ENCODE data around the gene XPO1.
"Not testable (repeated sequence)": the region's sequence is repeated elsewhere in the genome, so short reads cannot be mapped to it uniquely, and the experiment has no call there.

XPO1 gene

DNA sequence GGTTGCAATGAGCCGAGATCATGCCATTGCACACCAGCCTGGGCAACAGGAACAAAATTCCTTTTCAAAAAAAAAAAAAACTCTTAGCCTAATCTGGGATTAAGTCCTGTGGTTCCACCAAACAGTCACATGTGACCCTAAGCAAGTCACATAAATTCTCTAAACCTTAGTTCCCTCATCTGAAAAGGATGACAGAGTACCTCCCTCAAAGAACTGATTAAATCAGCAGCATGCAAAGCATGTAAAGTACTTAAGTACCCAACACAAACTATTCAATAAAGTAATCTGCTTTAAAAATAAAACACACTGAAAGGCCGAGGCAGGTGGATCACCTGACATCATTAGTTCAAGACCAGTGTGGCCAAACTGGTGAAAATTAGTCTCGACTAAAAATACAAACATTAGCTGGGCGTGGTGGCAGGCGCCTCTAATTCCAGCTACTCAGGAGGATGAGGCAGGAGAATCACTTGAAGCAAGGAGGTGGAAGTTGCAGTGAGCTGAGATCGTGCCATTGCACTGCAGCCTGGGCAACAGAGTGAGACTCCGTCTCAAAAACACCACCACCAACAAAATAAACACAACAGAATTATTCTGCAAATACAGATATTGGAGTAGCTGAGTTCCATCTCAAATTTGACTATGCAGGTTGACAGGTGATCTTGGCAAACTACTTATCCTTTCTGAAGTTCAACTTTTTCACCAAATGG lies 74.2 kb downstream of the XPO1 start:
- no peak for DNase-seq

- no peak for DNase-seq
Observed at GRCh38 chr2:61461404-61461803, 76.8 kb downstream of the XPO1 start.

- no peak for DNase-seq
Observed at GRCh38 chr2:61460163-61460562, 78.0 kb downstream of the XPO1 start.

- no peak for DNase-seq
Observed at GRCh38 chr2:61456746-61457420, 81.3 kb downstream of the XPO1 start.

- DNase-seq, result no peak
Observed at GRCh38 chr2:61456070-61456745, 81.9 kb downstream of the XPO1 start.

GRCh38 chr2:61454972-61455371 lies 83.2 kb downstream of the XPO1 start:
- not testable (repeated sequence) for DNase-seq

DNA sequence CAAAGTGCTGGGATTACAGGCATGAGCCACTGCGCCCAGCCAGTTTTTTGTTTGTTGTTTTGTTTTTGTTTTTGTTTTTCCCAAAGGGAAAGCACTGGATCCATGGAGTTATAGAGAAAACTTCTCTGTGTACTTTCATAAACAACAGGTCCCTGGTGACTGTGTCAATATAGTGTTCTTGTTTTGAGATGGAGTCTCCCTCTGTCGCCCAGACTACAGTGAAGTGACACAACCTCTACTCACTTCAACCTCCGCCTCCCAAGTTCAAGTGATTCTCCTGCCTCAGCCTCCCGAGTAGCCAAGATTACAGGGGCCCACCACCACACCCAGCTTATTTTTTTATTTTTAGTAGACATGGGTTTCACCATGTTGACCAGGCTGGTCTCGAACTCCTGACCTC lies 83.8 kb downstream of the XPO1 start:
- DNase-seq, result no peak

DNA sequence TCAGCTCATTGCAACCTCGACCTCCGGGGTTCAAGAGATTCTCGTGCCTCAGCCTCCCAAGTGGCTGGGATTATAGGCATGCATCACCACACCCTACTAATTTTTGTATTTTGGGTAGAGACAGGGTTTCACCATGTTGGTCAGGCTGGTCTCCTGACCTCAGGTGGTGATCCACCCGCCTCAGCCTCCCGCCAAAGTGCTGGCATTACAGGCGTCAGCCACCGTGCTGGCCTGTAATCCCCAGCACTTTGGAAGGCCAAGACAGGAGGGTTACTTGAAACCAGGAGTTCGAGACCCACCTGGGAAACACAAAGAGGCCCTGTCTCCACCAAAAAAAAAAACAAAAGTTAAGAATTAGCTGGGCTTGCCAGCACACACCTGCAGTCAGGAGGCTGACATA lies 85.8 kb downstream of the XPO1 start:
- no peak for DNase-seq

- DNase-seq, result no peak
Observed at GRCh38 chr2:61451178-61451577, 87.0 kb downstream of the XPO1 start.

DNA sequence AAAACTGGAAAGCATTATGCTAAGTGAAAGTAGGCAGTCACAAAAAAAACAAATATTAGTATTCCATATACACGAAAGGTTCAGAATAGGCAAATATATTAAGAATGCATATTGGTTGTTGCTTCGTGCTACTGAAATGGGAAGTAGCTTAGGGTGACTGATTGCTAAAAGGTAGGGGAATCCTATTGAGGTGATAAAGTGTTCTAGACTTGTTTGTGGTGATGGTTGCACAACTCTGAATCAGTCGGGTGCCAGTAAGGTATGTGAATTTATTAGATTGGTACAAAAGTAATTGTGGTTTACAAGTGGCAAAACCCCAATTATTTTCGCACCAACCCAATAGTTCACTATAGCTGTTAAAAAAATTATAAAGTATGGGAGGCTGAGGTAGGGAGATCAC lies 88.0 kb downstream of the XPO1 start:
- DNase-seq, result no peak

GRCh38 chr2:61448229-61448628 lies 89.9 kb downstream of the XPO1 start:
- no peak for DNase-seq

DNA sequence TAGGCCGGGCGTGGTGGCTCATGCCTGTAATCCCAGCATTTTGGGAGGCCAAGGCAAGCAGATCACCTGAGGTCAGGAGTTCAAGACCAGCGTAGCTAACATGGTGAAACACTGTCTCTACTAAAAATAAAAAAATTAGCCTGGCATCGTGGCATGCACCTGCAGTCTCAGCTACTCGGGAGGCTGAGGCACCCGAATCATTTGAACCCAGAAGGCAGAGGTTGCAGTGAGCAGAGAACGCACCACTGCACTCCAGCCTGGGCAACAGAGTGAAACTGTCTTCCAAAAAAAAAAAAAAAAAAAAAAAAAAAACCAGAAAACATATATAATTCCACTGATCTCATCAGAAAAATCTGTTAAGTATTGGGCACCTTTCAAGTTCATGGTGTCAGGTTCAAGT lies 91.2 kb downstream of the XPO1 start:
- not testable (repeated sequence) for DNase-seq

DNA sequence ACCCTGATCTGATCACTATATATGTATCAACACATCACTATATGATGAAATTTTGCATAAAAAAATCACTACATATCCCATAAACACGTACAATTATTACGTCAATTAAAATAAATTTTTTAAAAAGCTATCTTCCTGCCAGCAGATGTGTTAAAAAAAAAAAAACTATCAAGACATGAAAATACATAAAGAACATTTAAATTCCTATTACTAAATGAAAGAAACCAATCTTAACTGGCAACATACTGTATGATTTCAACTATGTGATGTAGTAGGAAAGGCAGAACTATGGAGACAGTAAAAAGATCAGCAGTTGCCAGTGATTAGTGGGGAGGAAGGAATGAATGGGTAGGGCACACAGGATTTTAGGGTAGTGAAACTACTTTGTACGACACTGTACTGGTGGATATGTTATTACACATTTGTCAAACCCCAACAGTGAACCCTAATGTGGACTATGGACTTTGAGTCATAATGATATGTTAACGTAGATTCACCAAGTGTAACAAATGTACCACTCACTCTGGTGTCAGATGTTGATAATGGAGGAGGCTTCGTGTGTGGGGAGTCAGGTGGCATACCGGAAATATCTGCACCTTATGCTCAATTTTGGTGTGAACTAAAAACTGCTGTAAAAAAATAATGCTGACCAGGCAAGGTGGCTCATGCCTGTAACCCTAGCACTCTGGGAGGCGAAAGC lies 94.7 kb downstream of the XPO1 start:
- no peak for DNase-seq

- no peak for DNase-seq
Observed at GRCh38 chr2:61439241-61440002, 98.7 kb downstream of the XPO1 start.

GRCh38 chr2:61438670-61439069 lies 99.5 kb downstream of the XPO1 start:
- DNase-seq, result no peak

DNA sequence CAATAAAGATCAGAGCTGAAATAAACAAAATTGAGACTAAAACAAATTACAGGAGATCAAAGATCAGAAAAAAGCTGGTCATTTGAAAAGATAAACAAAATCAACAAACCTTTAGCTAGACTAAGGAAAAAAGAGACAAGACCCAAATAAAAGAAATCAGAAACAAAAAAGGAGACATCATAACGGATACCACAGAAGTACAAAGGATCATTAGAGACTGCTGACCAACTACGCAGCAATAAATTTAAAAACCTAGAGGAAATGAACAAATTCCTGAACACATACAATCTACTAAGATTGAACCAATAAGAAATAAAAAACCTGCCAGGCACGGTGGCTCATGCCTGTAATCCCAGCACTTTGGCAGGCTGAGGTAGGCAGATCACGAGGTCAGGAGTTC lies 101.0 kb downstream of the XPO1 start:
- no peak for DNase-seq

- no peak for DNase-seq
Observed at GRCh38 chr2:61436092-61436491, 102.1 kb downstream of the XPO1 start.

DNA sequence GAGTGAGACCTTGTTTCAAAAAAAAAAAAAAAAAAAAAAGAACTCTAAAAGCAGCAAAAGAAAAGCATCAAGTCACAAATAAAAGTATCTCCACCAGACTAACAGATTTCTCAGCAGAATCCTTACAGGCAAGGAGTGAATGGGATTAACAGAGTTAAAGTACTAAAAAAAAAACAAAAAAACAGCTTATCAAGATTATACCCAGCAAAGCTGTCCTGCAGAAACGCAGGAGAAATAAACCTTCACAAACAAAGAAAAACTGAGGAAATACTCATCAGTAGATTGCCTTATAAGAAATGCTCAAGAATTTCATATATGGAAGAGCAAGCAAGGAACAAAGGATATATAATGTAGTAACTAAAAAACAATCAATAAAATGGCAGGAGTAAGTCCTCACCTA lies 102.9 kb downstream of the XPO1 start:
- DNase-seq, result no peak

GRCh38 chr2:61434314-61434713 lies 103.8 kb downstream of the XPO1 start:
- no peak for DNase-seq

DNA sequence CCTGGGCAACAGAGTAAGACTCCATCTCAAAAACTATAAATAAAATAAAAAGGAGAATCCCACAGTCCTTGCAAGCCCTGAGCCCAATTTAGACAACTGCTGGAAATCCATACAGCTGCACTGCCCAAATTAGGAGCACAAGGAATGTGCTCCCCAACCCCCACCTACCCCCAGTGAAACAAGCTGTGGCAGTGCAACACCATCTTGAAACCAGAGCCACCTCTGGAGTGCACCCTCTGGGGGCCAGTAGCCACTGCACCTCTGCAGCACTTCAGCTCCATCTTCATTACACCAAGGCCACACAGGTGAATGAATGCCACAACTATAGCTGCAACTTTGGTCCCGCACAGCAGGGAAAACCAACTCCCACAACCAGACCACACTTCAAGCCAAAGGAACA lies 104.5 kb downstream of the XPO1 start:
- DNase-seq, result no peak

- no peak for DNase-seq
Observed at GRCh38 chr2:61432990-61433389, 105.2 kb downstream of the XPO1 start.

GRCh38 chr2:61431345-61431744 lies 106.8 kb downstream of the XPO1 start:
- DNase-seq, result no peak
